Endothelial cell of umbilical vein (primary cell): ENCODE measurements around the gene JMJD7. TPM values are rescaled to one million over a fixed set of nuclear protein-coding genes. Genes with fewer than 3 reads are reported as not detected.

Source experiments
- BruUV-seq: library from RNA; stranded (reverse); fragments of 400-500 nt; replicated peaks from 2 replicates; lab custom pipeline; 2021; lab: Mats Ljungman, UMichigan
- CTCF ChIA-PET: fragments of 300-600, 350-600 bp; sonication (Branson Sonifier 250); formaldehyde crosslinking; loops from one replicate; lab custom pipeline; 2021; ENCODE audit warnings: antibody characterized with exemption, inconsistent platforms; lab: Charles Lee
- POLR2A ChIA-PET: fragments of 300-600, 350-600 bp; sonication (Branson Sonifier 250); formaldehyde crosslinking; loops from one replicate; lab custom pipeline; 2021; ENCODE audit warnings: antibody characterized with exemption, inconsistent platforms; lab: Charles Lee
- DNase-seq: peaks from one replicate; pipeline ENCODE4 v3.0.0-alpha.2; 2011; ENCODE audit warnings: low read depth, low spot score
- FAIRE-seq: peaks from 2 replicates; lab custom pipeline; 2011; peaks lifted over from hg19 to GRCh38; lab: Jason Lieb, UNC
- H2AFZ ChIP-seq: 2 replicates; pipeline ENCODE4 v1.6.0; 2012; ENCODE audit warnings: low read depth, low read length, control low read depth, inconsistent platforms
- H3K27ac ChIP-seq: 2 replicates; pipeline ENCODE4 v1.5.1; 2011; ENCODE audit warnings: low read depth, mild to moderate bottlenecking, control low read depth, low read length, moderate library complexity; ENCODE audit not compliant: insufficient read depth
- H3K27me3 ChIP-seq, 2 experiments: 2 replicates each; pipeline versions ENCODE4 v1.6.0 to v1.6.1; 2011; ENCODE audit warnings: low read length in 2 of 2, mixed read lengths in 1 of 2; ENCODE audit not compliant: control insufficient read depth in 2 of 2, insufficient read depth in 2 of 2
- H3K36me3 ChIP-seq, 2 experiments: 2 replicates in 1 of 2; 3 replicates in 1 of 2; pipeline ENCODE4 v1.5.1; 2011; ENCODE audit warnings: low read length in 2 of 2, mild to moderate bottlenecking in 1 of 2, moderate library complexity in 1 of 2; ENCODE audit not compliant: control insufficient read depth in 2 of 2, insufficient read depth in 2 of 2; ENCODE audit errors: extremely low read depth in 1 of 2
- H3K4me1 ChIP-seq: 3 replicates; pipeline ENCODE4 v1.5.1; 2011; ENCODE audit warnings: mild to moderate bottlenecking, low read length; ENCODE audit not compliant: control insufficient read depth, insufficient read depth; ENCODE audit errors: extremely low read depth
- H3K4me2 ChIP-seq: 2 replicates; pipeline ENCODE4 v1.6.1; 2011; ENCODE audit warnings: low read length, control low read depth, mixed read lengths; ENCODE audit not compliant: insufficient read depth
- H3K4me3 ChIP-seq, 3 experiments: fragments of 200-600 bp in 1 of 3; sonication (generic), shearing (Covaris generic) in 1 of 3; replicated peaks in 1 of 3; 2 replicates each; pipeline ENCODE4 v1.5.1; 2011 to 2016; ENCODE audit warnings: control low read depth in 3 of 3, low read length in 3 of 3, mild to moderate bottlenecking in 2 of 3, inconsistent platforms in 1 of 3, low read depth in 1 of 3, moderate library complexity in 1 of 3; ENCODE audit not compliant: insufficient read depth in 1 of 3
- H3K79me2 ChIP-seq: 2 replicates; pipeline ENCODE4 v1.6.0; 2012; ENCODE audit warnings: low read length, inconsistent platforms; ENCODE audit not compliant: control insufficient read depth, insufficient read depth
- H3K9ac ChIP-seq: replicated peaks from 2 replicates; pipeline ENCODE3; 2011; ENCODE audit warnings: low read length, control low read depth; ENCODE audit not compliant: insufficient read depth; ENCODE audit errors: extremely low read depth
- H3K9me1 ChIP-seq: replicated peaks from 3 replicates; pipeline ENCODE4 v1.6.0; 2011; ENCODE audit warnings: mild to moderate bottlenecking, low read length; ENCODE audit not compliant: control insufficient read depth, insufficient read depth; ENCODE audit errors: extremely low read depth
- H3K9me3 ChIP-seq: replicated peaks from 2 replicates; pipeline ENCODE4 v1.5.1; 2012; ENCODE audit warnings: low read length, inconsistent platforms; ENCODE audit not compliant: control insufficient read depth, insufficient read depth
- H4K20me1 ChIP-seq: replicated peaks from 2 replicates; pipeline ENCODE3; 2011; ENCODE audit warnings: mild to moderate bottlenecking, low read length; ENCODE audit not compliant: control insufficient read depth, insufficient read depth; ENCODE audit errors: extremely low read depth
- CTCF ChIP-seq, 2 donors: IDR thresholded peaks; 1 replicate in 1 of 2; 2 replicates in 1 of 2; pipeline ENCODE4 v1.5.1; 2011; ENCODE audit warnings: low read length in 2 of 2, mild to moderate bottlenecking in 2 of 2, moderate library complexity in 2 of 2, control low read depth in 1 of 2, inconsistent platforms in 1 of 2, low read depth in 1 of 2; ENCODE audit not compliant: insufficient read depth in 1 of 2; ENCODE audit errors: extremely low read depth in 1 of 2
- EZH2 ChIP-seq: IDR thresholded peaks from 2 replicates; pipeline ENCODE4 v1.6.1; 2012; ENCODE audit warnings: borderline replicate concordance, low read depth, mild to moderate bottlenecking, moderate library complexity, low read length, inconsistent platforms; ENCODE audit not compliant: severe bottlenecking
- FOS ChIP-seq: IDR thresholded peaks from 2 replicates; pipeline ENCODE4 v1.6.1; 2011; ENCODE audit warnings: mild to moderate bottlenecking, low read length, moderate library complexity, borderline replicate concordance; ENCODE audit not compliant: insufficient read depth
- GATA2 ChIP-seq: IDR thresholded peaks from 2 replicates; pipeline ENCODE4 v1.7.0; 2011; ENCODE audit warnings: low read depth, mild to moderate bottlenecking, moderate library complexity, mixed read lengths, low read length; ENCODE audit not compliant: insufficient read length, insufficient read depth
- JUN ChIP-seq: IDR thresholded peaks from 2 replicates; pipeline ENCODE4 v1.6.1; 2011; ENCODE audit warnings: borderline replicate concordance, low read depth; ENCODE audit not compliant: insufficient read length, insufficient read depth
- MYC ChIP-seq: IDR thresholded peaks from one replicate; pipeline ENCODE4 v1.6.1; 2011; ENCODE audit warnings: mild to moderate bottlenecking, low read depth, low read length
- POLR2A ChIP-seq: IDR thresholded peaks from 2 replicates; pipeline ENCODE4 v1.6.1; 2012; ENCODE audit warnings: low read depth, mild to moderate bottlenecking, control low read depth, low read length
- POLR2AphosphoS5 ChIP-seq: IDR thresholded peaks from 2 replicates; pipeline ENCODE4 v1.6.1; 2012; ENCODE audit warnings: low read depth, mild to moderate bottlenecking, control low read depth, low read length, moderate library complexity; ENCODE audit not compliant: insufficient read depth
- dilution Hi-C: fragments of 300-500 bp; cut with MboI; formaldehyde crosslinking; loops from one replicate; pipeline ENCODE4 v1.15.0; 2019; ENCODE audit warnings: low sequenced_read_pairs; ENCODE audit not compliant: extremely low pct_ligation_motif_present
- intact Hi-C: fragments of 100-400 bp; cut with micrococcal nuclease; formaldehyde crosslinking; loops from one replicate; pipeline ENCODE4 v1.10.0; 2022
- polyA plus RNA-seq, 4 experiments: library from polyadenylated mRNA; depleted of rRNA in 3 of 4; stranded (reverse) in 3 of 4; unstranded in 1 of 4; fragments of >200 nt; gene quantifications; 2 replicates each; pipeline versions ENCODE4 v1.2.1 to v1.2.3, GENCODE V29; 2011 to 2012; ENCODE audit warnings: missing spikeins in 1 of 4
- total RNA-seq: library from RNA; stranded (reverse); gene quantifications from 2 replicates; pipeline ENCODE4 v1.2.3, GENCODE V29; 2021
- TF ChIP-seq, protein P1 (sequence below): IDR thresholded peaks from 2 replicates; pipeline ENCODE4 v1.6.1; 2011; ENCODE audit not compliant: insufficient read depth, insufficient read length

The JMJD7 gene
- total and polyA plus RNA-seq, 2 donors (not counting 3 experiments of a cell fraction or from before 2014, with no cell fraction given) = 7.3 to 11.4 TPM

DNA sequence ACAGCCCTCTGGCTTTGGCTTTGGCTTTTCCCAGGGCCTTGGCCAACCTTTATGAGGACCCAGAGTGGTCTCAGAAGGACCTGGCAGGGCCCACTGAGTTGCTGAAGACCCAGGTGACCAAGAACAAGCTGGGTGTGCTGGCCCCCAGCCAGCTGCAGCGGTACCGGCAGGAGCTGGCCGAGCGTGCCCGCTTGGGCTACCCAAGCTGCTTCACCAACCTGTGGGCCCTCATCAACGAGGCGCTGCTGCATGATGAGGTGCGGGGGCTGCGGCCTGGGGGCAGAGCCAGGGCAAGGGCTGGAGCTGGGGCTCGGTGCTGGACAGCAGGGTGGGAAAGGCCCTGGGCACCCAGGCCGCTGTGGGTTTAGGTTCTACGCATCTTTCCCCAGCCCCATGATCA lies 16.9 kb downstream of the JMJD7 start:
- no TSS peak for BruUV-seq
- POLR2A ChIA-PET = no interaction called here
- no peak overlapping the region for H3K4me2 ChIP-seq
- no peak for TF ChIP-seq EZH2
- TF ChIP-seq CTCF (IDR thresholded peaks at IDR 0.05; ENCODE audit: extremely low read depth in 1 of 2, insufficient read depth in 1 of 2, low read depth in 1 of 2, low read length in 2 of 2) = no peak
- TF ChIP-seq FOS = no peak
- no peak for TF ChIP-seq POLR2A
- H2AFZ ChIP-seq = no peak overlapping the region
- H4K20me1 ChIP-seq = no peaks in the 10 kb centered on the region
- no peak overlapping the region for H3K27ac ChIP-seq
- H3K4me3 ChIP-seq = no peak overlapping the region
- dilution Hi-C loops (no loop called here), intact Hi-C loops (no loop called here)
- H3K4me1 ChIP-seq = no peaks in the 10 kb centered on the region
- H3K27me3 ChIP-seq = no peaks in the 10 kb centered on the region
- no peak overlapping the region for H3K9ac ChIP-seq
- H3K79me2 ChIP-seq = no peaks in the 10 kb centered on the region
- DNase-seq = no peak
- FAIRE-seq = no peak
- peaks cover 4 to 30% of the 10 kb centered on the region in 2 experiments for H3K36me3 ChIP-seq
- no peaks in the 10 kb centered on the region for H3K9me3 ChIP-seq
- CTCF ChIA-PET = interaction anchor here (0.9 to 1.6 kb wide), 3 partner anchors 14 to 60 kb away, joined by 3 to 4 read pairs (median 3); no protein-coding TSS in a partner anchor
- no peaks in the 10 kb centered on the region for H3K9me1 ChIP-seq

DNA sequence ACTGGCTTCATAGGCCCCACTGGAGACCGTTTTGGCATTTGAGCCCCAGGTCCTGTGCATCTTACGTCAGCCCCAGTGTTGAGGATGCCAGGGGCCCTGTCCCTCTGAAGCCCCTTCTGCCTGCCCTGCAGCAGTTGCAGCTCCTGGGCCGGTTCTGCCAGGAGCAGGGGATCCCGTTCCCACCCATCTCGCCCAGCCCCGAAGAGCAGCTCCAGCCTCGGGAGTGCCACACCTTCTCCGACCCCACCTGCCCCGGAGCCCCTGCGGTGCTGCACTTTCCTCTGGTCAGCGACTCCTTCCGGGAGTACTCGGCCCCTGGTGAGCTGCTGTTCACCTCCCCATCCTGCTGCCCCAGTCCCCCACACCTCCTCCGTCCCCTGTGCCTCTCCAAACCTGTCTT lies 19.3 kb downstream of the JMJD7 start:
- Histone ChIP-seq H2AFZ (no peak overlapping the region), H3K79me2 (no peaks in the 10 kb centered on the region), H3K9me3 (no peaks in the 10 kb centered on the region), H3K4me3 (no peak overlapping the region), H3K9ac (no peak overlapping the region), H4K20me1 (no peaks in the 10 kb centered on the region), H3K4me2 (no peak overlapping the region), H3K9me1 (no peaks in the 10 kb centered on the region), H3K27me3 (no peaks in the 10 kb centered on the region), H3K27ac (no peak overlapping the region), H3K36me3 (peaks cover 6 to 30% of the 10 kb centered on the region in 2 experiments), H3K4me1 (no peaks in the 10 kb centered on the region)
- CTCF ChIA-PET = interaction anchor here (1.3 to 1.5 kb wide), 3 partner anchors 11 to 74 kb away, joined by 3 to 4 read pairs (median 3); no protein-coding TSS in a partner anchor
- DNase-seq (no peak), FAIRE-seq (no peak)
- POLR2A ChIA-PET = no interaction called here
- dilution Hi-C loops = no loop called here
- no TSS peak for BruUV-seq
- TF ChIP-seq POLR2A = no peak
- TF ChIP-seq, protein P1, sequence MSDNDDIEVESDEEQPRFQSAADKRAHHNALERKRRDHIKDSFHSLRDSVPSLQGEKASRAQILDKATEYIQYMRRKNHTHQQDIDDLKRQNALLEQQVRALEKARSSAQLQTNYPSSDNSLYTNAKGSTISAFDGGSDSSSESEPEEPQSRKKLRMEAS = no peak
- TF ChIP-seq GATA2 = no peak
- no peak for TF ChIP-seq EZH2
- no peak for TF ChIP-seq MYC
- TF ChIP-seq JUN = no peak
- TF ChIP-seq FOS = no peak
- no peak for TF ChIP-seq CTCF (IDR thresholded peaks at IDR 0.05; ENCODE audit: extremely low read depth in 1 of 2, insufficient read depth in 1 of 2, low read depth in 1 of 2, low read length in 2 of 2)
- TF ChIP-seq POLR2AphosphoS5 = no peak
- intact Hi-C loops = no loop called here
